Measurements from ENCODE around the gene CTF1.

Gene CTF1

GRCh38 chr16:30907064-30907463, 10.7 kb downstream of the CTF1 start:
- no peaks in the 10 kb centered on the region for H3K27me3 Mint-ChIP-seq (ENCODE audit: low read depth)
- DNase-seq (ENCODE audit: low spot score), result no peak
- H3K27ac Mint-ChIP-seq, result no peak overlapping the region
- H3K36me3 Mint-ChIP-seq (ENCODE audit: low read depth), result peaks cover 8% of the 10 kb centered on the region
- no peak overlapping the region for H3K4me3 Mint-ChIP-seq
- H3K4me1 Mint-ChIP-seq (ENCODE audit: low read depth), result peaks cover 18% of the 10 kb centered on the region
- H3K9me3 Mint-ChIP-seq, result peaks cover 4% of the 10 kb centered on the region

- peaks cover 5% of the 10 kb centered on the region for H3K4me1 Mint-ChIP-seq (ENCODE audit: low read depth)
- no peak for DNase-seq (ENCODE audit: low spot score)
- no peaks in the 10 kb centered on the region for H3K9me3 Mint-ChIP-seq
- H3K27me3 Mint-ChIP-seq (ENCODE audit: low read depth), result no peaks in the 10 kb centered on the region
- no peak overlapping the region for H3K4me3 Mint-ChIP-seq
- no peak overlapping the region for H3K27ac Mint-ChIP-seq
- H3K36me3 Mint-ChIP-seq (ENCODE audit: low read depth), result no peaks in the 10 kb centered on the region
These were observed 14.1 kb downstream of the CTF1 start for GRCh38 chr16:30910427-30911029.

GRCh38 chr16:30912794-30913412, 16.5 kb downstream of the CTF1 start:
- Mint-ChIP-seq H3K9me3 (no peaks in the 10 kb centered on the region), H3K27ac (no peak overlapping the region), H3K36me3 (ENCODE audit: low read depth) (no peaks in the 10 kb centered on the region), H3K27me3 (ENCODE audit: low read depth) (no peaks in the 10 kb centered on the region), H3K4me3 (no peak overlapping the region), H3K4me1 (ENCODE audit: low read depth) (peaks cover 1% of the 10 kb centered on the region)
- no peak for DNase-seq (ENCODE audit: low spot score)

GRCh38 chr16:30914830-30915229, 18.4 kb downstream of the CTF1 start:
- no peak for DNase-seq (ENCODE audit: low spot score)
- Mint-ChIP-seq H3K27ac (no peak overlapping the region), H3K36me3 (ENCODE audit: low read depth) (no peaks in the 10 kb centered on the region), H3K9me3 (no peaks in the 10 kb centered on the region), H3K27me3 (ENCODE audit: low read depth) (no peaks in the 10 kb centered on the region), H3K4me3 (no peak overlapping the region), H3K4me1 (ENCODE audit: low read depth) (no peaks in the 10 kb centered on the region)

GRCh38 chr16:30918614-30919013, 22.2 kb downstream of the CTF1 start:
- Mint-ChIP-seq H3K4me1 (ENCODE audit: low read depth) (peaks cover 11% of the 10 kb centered on the region), H3K4me3 (no peak overlapping the region), H3K27me3 (ENCODE audit: low read depth) (no peaks in the 10 kb centered on the region), H3K9me3 (no peaks in the 10 kb centered on the region), H3K36me3 (ENCODE audit: low read depth) (no peaks in the 10 kb centered on the region), H3K27ac (peak overlapping the region; percentile 62)
- DNase-seq (ENCODE audit: low spot score), result no peak

DNA sequence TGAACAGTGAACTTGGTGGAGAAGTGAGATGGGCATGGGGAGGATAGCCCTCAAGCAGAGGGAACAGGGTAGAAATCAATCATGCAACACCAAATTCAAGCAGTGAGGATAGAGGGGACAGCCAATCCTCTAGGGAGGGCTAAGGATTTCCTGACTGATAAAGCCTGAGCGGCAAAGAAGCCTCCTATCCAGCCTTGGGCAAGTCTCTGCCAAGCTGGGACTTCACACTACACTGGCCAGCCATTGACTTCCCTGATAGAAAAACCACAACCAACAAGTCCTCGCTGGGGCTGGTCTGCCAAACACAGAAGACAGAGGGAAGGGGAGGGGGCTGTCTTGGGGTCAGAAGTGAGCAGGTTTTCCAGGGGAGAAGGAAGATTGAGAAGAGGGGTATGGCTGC, 24.5 kb downstream of the CTF1 start:
- peak overlapping the region; percentile 96 for H3K4me3 Mint-ChIP-seq
- no peaks in the 10 kb centered on the region for H3K9me3 Mint-ChIP-seq
- H3K27ac Mint-ChIP-seq, result peak overlapping the region; percentile 2
- H3K27me3 Mint-ChIP-seq (ENCODE audit: low read depth), result no peaks in the 10 kb centered on the region
- DNase-seq (ENCODE audit: low spot score), result no peak
- peaks cover under 1% of the 10 kb centered on the region for H3K36me3 Mint-ChIP-seq (ENCODE audit: low read depth)
- peaks cover 18% of the 10 kb centered on the region for H3K4me1 Mint-ChIP-seq (ENCODE audit: low read depth)

- Mint-ChIP-seq H3K27me3 (ENCODE audit: low read depth) (no peaks in the 10 kb centered on the region), H3K36me3 (ENCODE audit: low read depth) (peaks cover 4% of the 10 kb centered on the region), H3K4me3 (peak overlapping the region; percentile 96), H3K4me1 (ENCODE audit: low read depth) (peaks cover 22% of the 10 kb centered on the region), H3K27ac (peak overlapping the region; percentile 98), H3K9me3 (no peaks in the 10 kb centered on the region)
- DNase-seq (ENCODE audit: low spot score), result no peak
These were observed 25.0 kb downstream of the CTF1 start for GRCh38 chr16:30921459-30921747.

GRCh38 chr16:30921748-30922419, 25.5 kb downstream of the CTF1 start:
- peak; percentile 78 for DNase-seq (ENCODE audit: low spot score)

GRCh38 chr16:30922420-30922959, 26.1 kb downstream of the CTF1 start:
- no peaks in the 10 kb centered on the region for H3K27me3 Mint-ChIP-seq (ENCODE audit: low read depth)
- peak; percentile 100 for DNase-seq (ENCODE audit: low spot score)
- peak overlapping the region; percentile 98 for H3K27ac Mint-ChIP-seq
- H3K36me3 Mint-ChIP-seq (ENCODE audit: low read depth), result peaks cover 4% of the 10 kb centered on the region
- H3K9me3 Mint-ChIP-seq, result no peaks in the 10 kb centered on the region
- H3K4me1 Mint-ChIP-seq (ENCODE audit: low read depth), result peaks cover 25% of the 10 kb centered on the region
- H3K4me3 Mint-ChIP-seq, result peak overlapping the region; percentile 96

More at GRCh38 chr16:30921748-30922419, 25.5 kb downstream of the CTF1 start:
- H3K9me3 Mint-ChIP-seq, result no peaks in the 10 kb centered on the region
- no peaks in the 10 kb centered on the region for H3K27me3 Mint-ChIP-seq (ENCODE audit: low read depth)
- peaks cover 25% of the 10 kb centered on the region for H3K4me1 Mint-ChIP-seq (ENCODE audit: low read depth)
- H3K4me3 Mint-ChIP-seq, result peak overlapping the region; percentile 96
- peaks cover 4% of the 10 kb centered on the region for H3K36me3 Mint-ChIP-seq (ENCODE audit: low read depth)
- peak overlapping the region; percentile 98 for H3K27ac Mint-ChIP-seq

DNA sequence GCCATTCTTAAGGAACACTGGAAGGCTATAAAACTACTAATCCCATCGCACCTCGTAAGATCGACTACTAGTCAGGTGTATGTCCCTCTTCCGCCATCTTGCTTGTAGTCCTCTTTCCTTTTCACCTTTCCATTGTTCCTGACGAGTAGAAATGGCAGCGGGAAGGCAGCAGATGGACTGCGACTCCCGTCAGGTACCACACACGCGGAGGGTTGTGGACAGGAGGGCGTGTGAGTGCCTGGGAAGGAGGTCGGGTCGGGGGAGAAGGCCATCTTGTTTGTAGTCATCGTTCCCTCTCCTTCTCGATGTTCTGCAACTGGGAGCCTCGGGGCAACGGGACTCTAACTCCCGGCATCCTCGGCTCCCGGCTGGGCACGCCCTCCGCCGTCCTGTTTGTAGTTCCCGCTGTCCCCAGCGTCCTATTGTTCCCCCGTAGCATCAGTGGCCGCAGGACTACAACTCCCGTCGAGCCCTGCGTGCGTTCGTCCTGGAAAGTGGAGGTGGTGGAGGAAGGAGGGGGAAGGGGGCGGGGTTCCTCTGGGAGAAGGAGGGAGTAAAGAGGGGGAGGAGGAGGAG, 26.6 kb downstream of the CTF1 start:
- peaks cover 27% of the 10 kb centered on the region for H3K4me1 Mint-ChIP-seq (ENCODE audit: low read depth)
- H3K27ac Mint-ChIP-seq, result peak overlapping the region; percentile 98
- peaks cover 5% of the 10 kb centered on the region for H3K36me3 Mint-ChIP-seq (ENCODE audit: low read depth)
- H3K4me3 Mint-ChIP-seq, result peak overlapping the region; percentile 96
- H3K27me3 Mint-ChIP-seq (ENCODE audit: low read depth), result no peaks in the 10 kb centered on the region
- no peaks in the 10 kb centered on the region for H3K9me3 Mint-ChIP-seq
- DNase-seq (ENCODE audit: low spot score), result peak; percentile 97

DNA sequence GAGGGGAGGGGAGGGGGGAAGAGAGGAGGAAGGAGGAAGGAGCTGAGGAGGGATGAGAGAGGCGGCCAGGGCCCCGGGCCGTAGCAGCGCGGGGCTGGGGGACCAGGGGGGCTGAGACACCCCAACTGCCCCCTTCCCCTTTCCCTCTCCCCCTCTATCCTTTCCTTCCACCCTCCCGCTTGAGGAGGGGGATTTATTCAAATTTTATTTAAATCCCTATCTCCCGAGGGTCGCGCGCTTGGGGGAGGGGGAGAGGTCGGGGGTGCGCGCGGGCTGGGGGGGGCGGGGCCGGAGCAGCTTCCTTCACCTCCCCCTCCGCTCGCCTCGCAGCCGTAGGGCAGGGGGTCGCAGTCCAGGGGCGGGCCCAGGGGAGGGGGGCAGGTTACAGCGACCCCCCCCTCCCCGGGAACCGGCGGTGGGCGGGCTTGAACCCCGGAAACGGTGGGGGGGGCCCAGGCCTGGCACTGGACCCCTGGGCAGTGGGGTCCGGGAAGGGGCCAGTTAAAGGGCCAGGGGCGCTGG, 27.2 kb downstream of the CTF1 start, which contains the start of gene FBXL19:
FBXL19 (plus strand) TSS at position 19 of the 522 bp plus-strand sequence. CDS start 2,183 bp downstream, outside the sequence.
- Mint-ChIP-seq H3K4me3 (peak within 1 kb of the TSS; percentile 96), H3K36me3 (ENCODE audit: low read depth) (peaks cover 7% of the 10 kb centered on the region), H3K27me3 (ENCODE audit: low read depth) (no peaks in the 10 kb centered on the region), H3K27ac (peak within 1 kb of the TSS; percentile 98), H3K9me3 (no peaks in the 10 kb centered on the region), H3K4me1 (ENCODE audit: low read depth) (peaks cover 28% of the 10 kb centered on the region)
- DNase-seq (ENCODE audit: low spot score), result no peak

DNA sequence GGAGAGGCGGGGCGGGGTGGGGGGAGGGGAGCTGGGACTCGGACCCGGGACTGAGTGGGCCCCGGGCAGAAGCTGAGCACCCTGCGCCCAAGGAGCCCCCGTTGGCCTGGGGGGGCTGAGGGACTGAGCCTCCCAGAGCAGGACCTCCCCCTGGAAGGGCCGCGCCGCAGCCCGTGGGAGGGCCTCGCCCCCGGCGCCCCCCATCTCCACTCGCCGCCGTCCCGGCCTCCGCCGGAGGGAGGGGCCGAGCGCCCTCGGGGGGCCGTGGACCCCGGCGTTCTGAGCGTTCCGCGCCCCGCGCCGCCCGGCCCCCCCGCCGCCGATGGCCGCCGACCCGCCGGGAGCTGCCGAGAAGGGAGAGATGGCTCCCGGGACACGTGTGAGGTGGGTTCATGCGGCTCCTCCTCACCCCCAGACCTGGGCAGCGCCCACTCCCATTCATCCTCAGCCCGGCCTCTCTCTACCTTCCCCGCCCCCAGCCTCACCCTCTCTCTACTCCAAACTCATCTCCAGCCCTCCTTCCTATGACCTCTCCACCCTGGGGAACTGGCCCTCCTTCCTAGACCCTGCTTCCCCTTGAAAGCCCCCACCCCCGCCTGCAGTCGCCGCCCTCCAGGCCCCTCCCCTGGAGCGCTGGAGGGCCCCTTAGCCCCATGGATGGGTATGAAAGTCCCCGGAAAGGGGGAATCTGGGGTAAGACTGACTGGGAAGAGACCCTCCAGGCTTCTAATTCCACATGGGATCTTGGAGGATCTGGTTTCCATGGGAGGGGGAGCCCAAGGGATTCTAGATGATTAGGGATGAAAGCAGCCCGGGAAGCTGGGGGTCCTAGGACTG, 27.9 kb downstream of the CTF1 start:
- H3K27ac Mint-ChIP-seq, result peak overlapping the region; percentile 52
- no peak for DNase-seq (ENCODE audit: low spot score)
- H3K36me3 Mint-ChIP-seq (ENCODE audit: low read depth), result peaks cover 7% of the 10 kb centered on the region
- peaks cover 28% of the 10 kb centered on the region for H3K4me1 Mint-ChIP-seq (ENCODE audit: low read depth)
- H3K9me3 Mint-ChIP-seq, result no peaks in the 10 kb centered on the region
- H3K27me3 Mint-ChIP-seq (ENCODE audit: low read depth), result no peaks in the 10 kb centered on the region
- peak overlapping the region; percentile 65 for H3K4me3 Mint-ChIP-seq

DNA sequence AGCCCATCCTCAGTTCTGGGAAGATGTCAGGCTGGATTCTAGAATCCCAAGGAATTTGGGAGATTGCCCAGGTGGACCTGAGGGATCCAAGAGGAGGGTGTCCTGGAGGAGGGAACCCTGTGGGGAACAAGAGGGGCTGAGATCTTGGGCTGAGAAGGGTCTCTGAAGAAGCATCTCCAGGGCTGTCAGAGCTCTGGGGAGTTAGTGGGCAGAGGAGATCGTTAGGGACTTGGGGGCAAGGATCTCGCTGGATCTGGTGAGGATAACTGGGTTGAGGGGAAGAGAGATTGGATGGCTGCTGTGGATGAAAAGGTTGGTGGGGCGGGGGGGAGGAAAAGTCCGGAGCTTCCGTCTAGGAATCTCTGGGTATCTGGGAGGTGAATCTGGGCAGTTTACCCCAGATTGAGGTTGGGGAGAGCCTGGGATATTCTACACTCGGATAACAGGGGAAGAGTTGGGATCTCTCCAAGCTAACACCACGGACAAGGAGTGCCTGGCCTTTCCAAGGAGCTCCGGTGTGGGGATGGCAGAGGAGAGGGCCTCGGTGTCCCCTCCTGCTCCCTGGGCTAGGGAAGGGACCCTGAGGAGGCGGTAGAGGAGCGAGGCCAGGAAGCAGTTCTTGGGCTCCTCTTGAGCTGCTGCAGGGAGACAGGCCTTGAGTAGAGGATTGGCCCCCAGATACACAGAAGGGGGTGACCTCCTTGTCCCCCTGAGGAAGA, 28.7 kb downstream of the CTF1 start:
- H3K27me3 Mint-ChIP-seq (ENCODE audit: low read depth), result no peaks in the 10 kb centered on the region
- peaks cover 7% of the 10 kb centered on the region for H3K36me3 Mint-ChIP-seq (ENCODE audit: low read depth)

More for the DNA sequence above, 28.7 kb downstream of the CTF1 start:
- H3K4me3 Mint-ChIP-seq, result peak overlapping the region; percentile 65
- DNase-seq (ENCODE audit: low spot score), result no peak
- peak overlapping the region; percentile 52 for H3K27ac Mint-ChIP-seq
- H3K9me3 Mint-ChIP-seq, result no peaks in the 10 kb centered on the region
- peaks cover 28% of the 10 kb centered on the region for H3K4me1 Mint-ChIP-seq (ENCODE audit: low read depth)
